COLO668 (cell line): ENCODE measurements around the gene GALNT14.

Experiments used
- DNase-seq: peaks from one replicate; lab custom pipeline; 2025; ENCODE audit not compliant: unreplicated experiment; lab: John Stamatoyannopoulos, UW

The GALNT14 gene

DNA sequence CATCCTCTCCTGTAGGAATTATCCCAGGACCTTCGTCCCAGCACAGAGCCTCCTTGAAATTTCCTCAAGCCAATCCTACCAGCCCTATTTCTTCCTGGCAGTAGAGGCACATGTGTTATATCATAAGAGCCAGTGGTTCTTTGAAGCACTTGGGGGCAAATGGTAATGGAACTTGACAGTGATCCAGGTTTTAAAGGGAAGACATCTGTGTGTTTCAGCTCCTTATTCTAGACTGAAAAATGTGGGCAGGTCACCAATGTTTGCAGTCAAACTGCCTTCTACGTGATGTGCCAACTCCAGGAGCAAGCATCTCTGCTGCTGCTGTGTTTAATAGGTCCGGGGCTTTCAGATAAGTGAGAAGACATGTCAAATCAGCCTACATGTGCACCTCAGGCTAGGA, 157.1 kb downstream of the GALNT14 start:
- DNase-seq: no peak

GRCh38 chr2:30979822-30980245, 158.4 kb downstream of the GALNT14 start:
- DNase-seq: no peak

DNA sequence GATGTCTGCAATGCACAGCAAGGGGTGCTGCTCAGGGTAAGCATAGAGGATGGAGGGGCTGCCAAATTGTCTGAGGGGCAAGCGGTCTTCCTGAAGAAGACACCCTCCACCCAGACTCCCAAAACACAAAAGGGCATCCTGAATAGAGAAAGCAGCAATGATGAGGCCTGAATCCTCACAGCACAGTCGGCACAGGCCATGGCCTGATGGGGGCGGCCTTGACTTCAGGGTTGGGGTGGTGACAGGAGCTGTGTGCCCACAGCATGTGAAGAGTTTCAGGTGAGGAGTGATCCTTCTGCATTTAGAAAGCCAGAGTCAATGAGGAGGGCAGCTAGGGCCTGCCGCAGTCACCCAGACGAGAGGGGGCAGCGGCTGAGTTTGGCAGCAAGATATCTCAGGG, 159.4 kb downstream of the GALNT14 start:
- no peak for DNase-seq

- no peak for DNase-seq
Observed at GRCh38 chr2:30978044-30978443, 160.2 kb downstream of the GALNT14 start.

GRCh38 chr2:30975156-30975555, 163.1 kb downstream of the GALNT14 start:
- DNase-seq: no peak

DNA sequence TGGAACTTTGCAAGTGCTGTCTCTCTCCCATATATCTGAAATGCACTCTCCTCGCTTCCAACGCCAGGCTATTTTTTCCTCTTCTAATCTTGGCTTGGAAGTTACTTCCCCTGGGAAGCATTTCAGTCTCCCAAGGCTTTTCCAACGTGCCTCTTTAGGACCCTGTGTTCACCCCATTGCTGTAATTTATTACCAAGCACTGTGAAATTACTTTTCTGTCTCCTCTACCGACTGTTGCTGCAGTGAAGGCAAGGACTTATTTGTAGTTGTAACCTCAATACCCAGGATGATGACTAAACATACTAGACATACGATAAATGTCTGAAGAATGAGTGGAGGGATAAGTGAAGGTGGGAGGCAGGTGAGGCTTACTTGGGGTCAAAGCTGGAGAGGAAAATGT, 163.7 kb downstream of the GALNT14 start:
- no peak for DNase-seq

DNA sequence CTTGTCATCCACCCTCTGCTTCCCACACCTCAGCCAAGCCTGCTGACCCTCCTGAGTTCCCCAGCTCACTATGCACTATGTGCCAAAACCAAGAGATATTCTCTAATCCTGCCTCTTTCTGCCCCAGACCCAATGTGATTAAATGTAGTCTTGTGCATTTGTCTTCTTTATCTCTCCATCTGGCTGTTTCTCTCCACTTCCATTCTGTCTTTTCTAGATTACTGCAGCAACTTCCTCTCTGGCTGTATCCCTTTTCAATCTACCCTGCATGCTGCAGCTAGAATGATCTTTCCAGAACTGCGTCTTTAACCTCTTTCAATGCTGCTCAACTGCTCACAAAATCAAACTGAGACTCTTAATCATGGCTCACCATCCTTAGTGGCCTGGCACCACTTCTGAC, 164.1 kb downstream of the GALNT14 start:
- no peak for DNase-seq

DNA sequence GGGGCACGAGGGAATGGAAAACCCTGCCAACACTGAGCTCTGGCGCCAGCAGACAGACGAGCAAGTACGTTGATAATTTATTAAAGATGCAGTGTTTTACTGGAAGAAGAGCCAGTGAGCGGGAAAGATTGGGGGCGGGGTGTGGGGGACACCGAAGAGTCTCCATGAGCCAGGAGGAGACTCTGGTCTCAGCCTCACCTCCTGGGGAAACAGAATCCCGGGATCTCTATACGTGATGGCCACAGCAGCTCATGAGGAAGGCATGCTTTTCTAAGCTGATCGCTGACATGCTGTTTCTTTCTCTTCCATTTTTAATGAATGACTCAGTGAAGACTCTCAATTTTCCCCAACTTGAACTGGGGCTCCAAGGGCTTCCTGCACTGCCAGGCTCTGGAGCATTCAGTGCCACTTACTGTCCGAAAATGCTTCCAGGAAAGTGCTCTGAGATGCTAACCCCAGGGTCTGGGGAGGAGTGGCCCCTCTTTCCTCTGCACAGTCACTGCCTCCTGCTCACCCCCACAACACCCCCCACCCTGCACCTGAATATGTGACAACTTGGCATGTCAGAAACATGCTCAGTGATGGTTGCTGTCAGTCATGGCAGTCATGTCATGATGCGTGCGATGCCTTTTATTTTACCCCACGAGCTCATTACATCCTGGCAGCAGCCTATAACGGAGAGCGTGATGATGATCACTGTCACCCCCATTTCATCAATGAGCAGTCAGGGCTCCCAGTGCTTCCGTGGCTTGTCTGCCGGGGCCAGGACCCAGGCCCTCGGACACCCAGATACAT, 166.8 kb downstream of the GALNT14 start:
- DNase-seq: no peak

DNA sequence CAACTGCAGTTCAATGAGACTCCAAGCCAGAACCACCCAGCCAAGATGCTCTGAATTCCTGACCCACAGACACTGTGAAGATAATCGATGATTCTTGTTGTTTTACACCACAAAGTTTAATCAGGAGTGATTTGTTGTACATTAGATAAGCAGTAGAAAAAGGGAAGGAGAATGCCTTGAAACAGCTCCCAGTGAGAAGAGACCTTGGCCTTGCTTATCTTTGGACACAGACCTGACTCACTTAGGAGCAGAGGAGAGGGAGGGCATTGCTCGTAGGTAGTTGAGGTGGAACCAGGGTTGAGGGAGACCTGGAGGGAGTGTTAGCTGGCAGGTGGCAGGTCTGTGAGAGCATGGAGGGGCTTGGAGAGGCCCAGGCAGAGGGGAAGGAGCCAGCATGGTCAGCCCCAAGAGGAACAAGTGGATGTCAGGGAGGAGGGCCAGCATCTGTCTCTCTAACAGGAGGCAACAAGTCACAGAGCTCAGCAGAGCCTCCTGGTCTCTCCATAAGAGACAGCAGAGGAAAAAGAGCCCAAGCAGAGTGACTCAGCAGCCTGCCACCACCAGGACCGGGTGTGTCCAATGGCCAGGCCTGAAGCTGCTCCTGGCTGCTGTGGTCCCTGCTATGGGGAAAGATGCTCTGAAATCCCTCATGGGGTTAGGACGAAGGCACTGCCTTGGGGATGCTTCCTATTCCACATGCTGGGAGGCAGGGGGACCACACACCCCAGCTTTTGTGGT, 169.4 kb downstream of the GALNT14 start:
- DNase-seq: no peak

DNA sequence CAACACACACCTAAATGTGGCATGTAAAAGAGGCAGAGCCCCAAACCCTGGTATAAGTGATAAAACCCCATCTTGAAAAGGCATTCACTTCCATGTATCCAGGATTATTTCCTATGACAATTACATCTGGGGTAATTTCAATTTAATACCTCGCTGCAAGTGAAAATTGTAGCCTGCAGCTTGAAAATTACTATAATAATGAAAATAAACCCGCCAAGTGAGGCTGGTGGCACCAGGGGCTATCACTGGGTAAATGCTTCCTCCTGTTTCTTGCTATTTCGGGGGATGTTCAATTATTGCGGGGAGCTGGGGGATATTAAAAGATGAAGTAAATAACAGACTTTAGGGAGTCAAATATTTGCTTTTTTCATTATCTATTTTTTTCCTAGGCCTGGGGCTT, 171.5 kb downstream of the GALNT14 start:
- no peak for DNase-seq

DNA sequence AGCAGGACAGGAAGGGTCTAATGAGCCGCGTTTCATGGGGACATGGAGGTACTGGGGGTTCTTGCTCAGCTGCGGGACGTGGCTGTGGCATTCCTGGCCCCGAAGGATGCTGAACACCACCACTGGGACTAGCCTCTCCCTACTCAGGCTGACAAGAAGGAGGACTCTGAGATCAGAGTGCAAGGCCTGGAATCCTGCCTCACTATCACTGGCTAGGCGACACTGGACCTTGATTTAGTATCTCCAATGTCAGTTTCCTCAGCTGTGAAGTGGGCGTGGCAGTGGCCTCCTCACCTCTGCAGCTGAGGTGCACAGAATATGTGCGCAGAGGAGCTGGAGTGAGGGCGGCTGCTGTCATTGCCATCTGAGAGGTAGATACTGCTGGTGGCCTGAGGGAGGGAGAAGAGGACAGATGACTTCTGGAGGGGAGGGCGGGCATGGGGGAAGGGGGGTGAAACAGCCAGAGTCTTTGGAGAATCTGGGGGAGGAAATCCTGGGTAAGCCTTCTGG, 173.2 kb downstream of the GALNT14 start:
- DNase-seq: no peak

GRCh38 chr2:30964334-30965005, 173.8 kb downstream of the GALNT14 start:
- no peak for DNase-seq

- DNase-seq: no peak
Observed at GRCh38 chr2:30963184-30963583, 175.1 kb downstream of the GALNT14 start.

- DNase-seq: no peak
Observed at GRCh38 chr2:30960213-30960612, 178.0 kb downstream of the GALNT14 start.

DNA sequence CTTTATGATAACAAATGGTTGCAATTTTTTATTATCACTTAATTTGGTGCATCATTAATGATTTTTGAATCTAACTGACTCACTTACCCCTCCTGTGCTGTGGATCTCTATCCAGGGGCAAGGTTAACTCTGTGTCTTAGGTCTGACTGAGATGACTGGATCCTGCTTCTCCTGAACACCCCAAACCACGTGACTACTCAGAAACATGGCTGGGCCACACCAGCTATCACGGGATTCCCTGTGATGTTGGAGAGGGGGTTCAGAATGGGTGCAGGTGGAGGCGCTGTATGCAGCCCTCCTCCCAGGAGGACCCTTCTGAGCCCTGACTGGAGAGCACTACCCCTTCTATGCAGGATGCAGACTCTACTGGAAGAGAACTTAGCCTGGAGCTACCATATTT, 178.6 kb downstream of the GALNT14 start:
- DNase-seq: no peak

GRCh38 chr2:30958918-30959265, 179.3 kb downstream of the GALNT14 start:
- DNase-seq: no peak

DNA sequence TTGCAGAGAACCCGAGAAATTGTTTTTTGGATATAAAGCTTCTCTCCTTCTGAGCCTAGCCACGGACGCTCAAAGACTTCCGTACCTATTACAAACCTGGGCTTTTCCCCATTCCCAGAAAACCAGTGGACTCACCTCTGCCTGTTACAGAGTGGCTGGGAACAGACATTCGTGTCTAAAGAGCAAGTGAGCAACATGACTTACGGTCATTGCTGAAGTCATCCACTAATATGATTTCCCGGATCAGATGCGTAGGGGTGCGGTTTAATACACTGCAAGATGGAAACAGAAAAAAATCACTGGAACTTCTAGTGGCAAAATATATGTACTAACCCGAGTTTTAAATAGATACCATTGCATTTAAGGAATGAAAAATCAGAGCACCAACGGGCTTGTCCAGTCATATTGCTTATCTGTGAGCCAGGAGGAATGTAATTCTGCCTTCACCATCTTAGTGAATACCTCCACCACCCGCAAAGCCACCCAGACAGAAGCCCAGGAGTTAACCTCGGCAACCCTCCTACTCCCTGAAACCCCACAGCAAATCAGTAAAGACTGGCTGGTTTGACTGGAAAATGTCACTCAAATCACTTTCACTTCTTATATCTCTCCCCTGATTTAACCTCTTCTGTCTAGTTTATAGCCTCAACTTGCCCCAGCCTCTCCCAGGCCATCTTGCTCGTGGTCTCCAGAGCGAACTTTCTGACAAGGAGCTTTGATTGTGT, 179.9 kb downstream of the GALNT14 start:
- DNase-seq: no peak

DNA sequence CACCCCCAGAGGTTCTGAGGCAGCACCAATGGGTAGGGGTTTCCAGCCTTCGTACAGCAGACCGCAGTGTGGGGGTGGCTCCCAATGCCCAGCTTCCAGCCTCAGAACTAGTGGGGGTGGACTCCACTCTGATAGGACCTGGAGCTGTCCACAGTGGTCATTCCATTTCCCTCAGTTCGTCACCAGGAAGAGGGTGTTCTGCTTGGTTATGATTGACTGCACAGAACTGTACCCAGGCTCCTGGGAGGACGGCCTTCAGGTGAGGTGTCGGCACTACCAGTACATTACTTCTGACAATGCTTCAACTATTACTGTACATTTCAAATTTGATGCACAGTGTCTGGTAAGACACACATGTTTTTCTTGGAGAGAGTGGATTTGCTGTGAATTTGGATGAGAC, 180.6 kb downstream of the GALNT14 start:
- DNase-seq: no peak

- no peak for DNase-seq
Observed at GRCh38 chr2:30956995-30957394, 181.2 kb downstream of the GALNT14 start.

- no peak for DNase-seq
Observed at GRCh38 chr2:30955516-30956132, 182.6 kb downstream of the GALNT14 start.

GRCh38 chr2:30950339-30950738, 187.9 kb downstream of the GALNT14 start:
- no peak for DNase-seq
